Measurements from ENCODE around the gene LRBA. TPM values are rescaled to one million over a fixed set of nuclear protein-coding genes. Genes with fewer than 3 reads are reported as not detected.
"Not testable (repeated sequence)": the region's sequence is repeated elsewhere in the genome, so short reads cannot be mapped to it uniquely, and the experiment has no call there.

LRBA gene
- total and polyA plus RNA-seq, 2 donors (not counting 3 experiments of a cell fraction or from before 2014, with no cell fraction given) = 18.0 to 35.1 TPM

GRCh38 chr4:150561143-150561737, 453.8 kb downstream of the LRBA start:
- BruUV-seq (replicated peaks) = no TSS peak
- no peak overlapping the region for H3K4me2 ChIP-seq (ENCODE audit: insufficient read depth, low read length)
- H3K9ac ChIP-seq (replicated peaks; ENCODE audit: extremely low read depth, insufficient read depth, low read length) = no peak overlapping the region
- no peaks in the 10 kb centered on the region for H4K20me1 ChIP-seq (replicated peaks; ENCODE audit: control insufficient read depth, extremely low read depth, insufficient read depth, low read length)
- CTCF ChIA-PET = interaction anchor here (1.0 kb wide), 1 partner anchor 12 kb away, joined by 3 read pairs; no protein-coding TSS in a partner anchor
- no peak overlapping the region for H3K27ac ChIP-seq (ENCODE audit: insufficient read depth, low read depth, low read length)
- H3K36me3 ChIP-seq (ENCODE audit: control insufficient read depth in 2 of 2, extremely low read depth in 1 of 2, insufficient read depth in 2 of 2, low read length in 2 of 2) = no peaks in the 10 kb centered on the region
- intact Hi-C loops (cut with micrococcal nuclease) = no loop called here
- DNase-seq (ENCODE audit: low read depth, low spot score) (no peak), FAIRE-seq (no peak)
- H3K79me2 ChIP-seq (ENCODE audit: control insufficient read depth, insufficient read depth, low read length) = no peaks in the 10 kb centered on the region
- H3K4me1 ChIP-seq (ENCODE audit: control insufficient read depth, extremely low read depth, insufficient read depth, low read length) = no peaks in the 10 kb centered on the region
- H3K9me1 ChIP-seq (replicated peaks; ENCODE audit: control insufficient read depth, extremely low read depth, insufficient read depth, low read length) = no peaks in the 10 kb centered on the region
- H2AFZ ChIP-seq (ENCODE audit: low read depth, low read length) = no peak overlapping the region
- dilution Hi-C loops (cut with MboI; ENCODE audit: extremely low pct_ligation_motif_present, low sequenced_read_pairs) = no loop called here
- TF ChIP-seq MAX (IDR thresholded peaks at IDR 0.05; ENCODE audit: insufficient read depth, insufficient read length) = no peak
- no peak for TF ChIP-seq CTCF (IDR thresholded peaks at IDR 0.05; ENCODE audit: extremely low read depth in 1 of 2, insufficient read depth in 1 of 2, low read depth in 1 of 2, low read length in 2 of 2)
- TF ChIP-seq JUN (IDR thresholded peaks at IDR 0.05; ENCODE audit: borderline replicate concordance, insufficient read depth, insufficient read length, low read depth) = no peak
- TF ChIP-seq FOS (IDR thresholded peaks at IDR 0.05; ENCODE audit: borderline replicate concordance, insufficient read depth, low read length) = no peak
- TF ChIP-seq GATA2 (IDR thresholded peaks at IDR 0.05; ENCODE audit: insufficient read depth, insufficient read length, low read depth, low read length) = no peak
- no peak for TF ChIP-seq MYC (IDR thresholded peaks at IDR 0.05; ENCODE audit: low read depth, low read length)
- TF ChIP-seq EZH2 (IDR thresholded peaks at IDR 0.05; ENCODE audit: borderline replicate concordance, low read depth, low read length, severe bottlenecking) = no peak
- TF ChIP-seq POLR2AphosphoS5 (IDR thresholded peaks at IDR 0.05; ENCODE audit: insufficient read depth, low read depth, low read length) = no peak
- TF ChIP-seq POLR2A (IDR thresholded peaks at IDR 0.05; ENCODE audit: low read depth, low read length) = no peak
- H3K27me3 ChIP-seq (ENCODE audit: control insufficient read depth in 2 of 2, insufficient read depth in 2 of 2, low read length in 2 of 2) = no peaks in the 10 kb centered on the region
- POLR2A ChIA-PET = no interaction called here
- H3K9me3 ChIP-seq (replicated peaks; ENCODE audit: control insufficient read depth, insufficient read depth, low read length) = no peaks in the 10 kb centered on the region
- no peak overlapping the region for H3K4me3 ChIP-seq (replicated peaks in 1 of 3; ENCODE audit: insufficient read depth in 1 of 3, low read depth in 1 of 3, low read length in 3 of 3)

- H3K27me3 ChIP-seq (ENCODE audit: control insufficient read depth in 2 of 2, insufficient read depth in 2 of 2, low read length in 2 of 2); DNase-seq (ENCODE audit: low read depth, low spot score); H3K4me1 ChIP-seq (ENCODE audit: control insufficient read depth, extremely low read depth, insufficient read depth, low read length); H3K36me3 ChIP-seq (ENCODE audit: control insufficient read depth in 2 of 2, extremely low read depth in 1 of 2, insufficient read depth in 2 of 2, low read length in 2 of 2); H3K27ac ChIP-seq (ENCODE audit: insufficient read depth, low read depth, low read length); H3K9ac ChIP-seq (replicated peaks; ENCODE audit: extremely low read depth, insufficient read depth, low read length); POLR2A ChIA-PET; H3K4me3 ChIP-seq (replicated peaks in 1 of 3; ENCODE audit: insufficient read depth in 1 of 3, low read depth in 1 of 3, low read length in 3 of 3); intact Hi-C loops (cut with micrococcal nuclease); FAIRE-seq; H3K79me2 ChIP-seq (ENCODE audit: control insufficient read depth, insufficient read depth, low read length); BruUV-seq (replicated peaks); H4K20me1 ChIP-seq (replicated peaks; ENCODE audit: control insufficient read depth, extremely low read depth, insufficient read depth, low read length); dilution Hi-C loops (cut with MboI; ENCODE audit: extremely low pct_ligation_motif_present, low sequenced_read_pairs); H3K9me1 ChIP-seq (replicated peaks; ENCODE audit: control insufficient read depth, extremely low read depth, insufficient read depth, low read length); H2AFZ ChIP-seq (ENCODE audit: low read depth, low read length); H3K9me3 ChIP-seq (replicated peaks; ENCODE audit: control insufficient read depth, insufficient read depth, low read length); H3K4me2 ChIP-seq (ENCODE audit: insufficient read depth, low read length): not testable (repeated sequence)
- CTCF ChIA-PET = interaction anchor here (3.3 kb wide), 1 partner anchor 17 kb away, joined by 11 read pairs; no protein-coding TSS in a partner anchor
Observed at GRCh38 chr4:150557811-150558210, 457.3 kb downstream of the LRBA start.
